Measurements from ENCODE around the gene CES5A. TPM values are rescaled to one million over a fixed set of nuclear protein-coding genes. Genes with fewer than 3 reads are reported as not detected.

CES5A gene
- total and polyA plus RNA-seq, 2 of the 8 experiments (the other 6 are each of a cell fraction or from before 2014, with no cell fraction given) = not detected

- TF ChIP-seq RBBP5 (IDR thresholded peaks at IDR 0.05; ENCODE audit: borderline replicate concordance, low read depth, low read length) (no peak), TCF12 (IDR thresholded peaks at IDR 0.05; ENCODE audit: low read depth, low read length) (no peak), POLR2A (IDR thresholded peaks at IDR 0.05; ENCODE audit: control extremely low read depth in 1 of 2, low read depth in 2 of 2, low read length in 2 of 2) (no peak), RXRA (IDR thresholded peaks at IDR 0.05; ENCODE audit: insufficient read depth, low read depth, low read length) (no peak), GABPA (IDR thresholded peaks at IDR 0.05; ENCODE audit: borderline replicate concordance, insufficient read depth, low read length) (no peak)
Measured at GRCh38 chr16:55871411-55872038, 3.6 kb downstream of the CES5A start (continued).

Measured in H1 (cell line).